Cerebellar nuclear complex (tissue), 1 donor: ENCODE measurements around the gene JARID2.

Experiments used
- DNase-seq, 2 experiments: peaks; one replicate each; lab custom pipeline; 2025; lab: John Stamatoyannopoulos, UW

The JARID2 gene

GRCh38 chr6:15247500-15248450 is 1.9 kb downstream of the JARID2 start:
- DNase-seq: no peak

- DNase-seq: peak in 1 of 2 experiments; percentile 62
Measured at GRCh38 chr6:15248451-15249370, 2.8 kb downstream of the JARID2 start.

GRCh38 chr6:15249371-15250019 is 3.6 kb downstream of the JARID2 start:
- DNase-seq: no peak

- no peak for DNase-seq
Measured at GRCh38 chr6:15250187-15251168, 4.6 kb downstream of the JARID2 start.

- no peak for DNase-seq
Measured at GRCh38 chr6:15252195-15252594, 6.3 kb downstream of the JARID2 start.

GRCh38 chr6:15253203-15254022 is 7.5 kb downstream of the JARID2 start:
- DNase-seq: no peak

GRCh38 chr6:15254070-15254975 is 8.5 kb downstream of the JARID2 start:
- no peak for DNase-seq

- no peak for DNase-seq
Measured at GRCh38 chr6:15255481-15255880, 9.6 kb downstream of the JARID2 start.

GRCh38 chr6:15255909-15256395 is 10.1 kb downstream of the JARID2 start:
- DNase-seq: no peak

GRCh38 chr6:15256538-15257271 is 10.8 kb downstream of the JARID2 start:
- no peak for DNase-seq

GRCh38 chr6:15257357-15258132 is 11.7 kb downstream of the JARID2 start:
- DNase-seq: no peak

- DNase-seq: no peak
Measured at GRCh38 chr6:15259766-15260098, 13.9 kb downstream of the JARID2 start.

- no peak for DNase-seq
Measured at GRCh38 chr6:15260099-15260821, 14.4 kb downstream of the JARID2 start.

- DNase-seq: no peak
Measured at GRCh38 chr6:15263780-15264374, 18.0 kb downstream of the JARID2 start.

- no peak for DNase-seq
Measured at GRCh38 chr6:15264412-15264811, 18.5 kb downstream of the JARID2 start.
